ENCODE data around the gene SESTD1.

Gene SESTD1

GRCh38 chr2:179238027-179238426 lies 26.6 kb downstream of the SESTD1 start:
- no peak overlapping the region for H3K27ac ChIP-seq (replicated peaks)
- no peak for TF ChIP-seq SPI1 (IDR thresholded peaks at IDR 0.05; ENCODE audit: borderline replicate concordance, low read depth)
- TF ChIP-seq POLR2AphosphoS5 (IDR thresholded peaks at IDR 0.05; ENCODE audit: low read depth), result no peak
- TF ChIP-seq, protein P1, sequence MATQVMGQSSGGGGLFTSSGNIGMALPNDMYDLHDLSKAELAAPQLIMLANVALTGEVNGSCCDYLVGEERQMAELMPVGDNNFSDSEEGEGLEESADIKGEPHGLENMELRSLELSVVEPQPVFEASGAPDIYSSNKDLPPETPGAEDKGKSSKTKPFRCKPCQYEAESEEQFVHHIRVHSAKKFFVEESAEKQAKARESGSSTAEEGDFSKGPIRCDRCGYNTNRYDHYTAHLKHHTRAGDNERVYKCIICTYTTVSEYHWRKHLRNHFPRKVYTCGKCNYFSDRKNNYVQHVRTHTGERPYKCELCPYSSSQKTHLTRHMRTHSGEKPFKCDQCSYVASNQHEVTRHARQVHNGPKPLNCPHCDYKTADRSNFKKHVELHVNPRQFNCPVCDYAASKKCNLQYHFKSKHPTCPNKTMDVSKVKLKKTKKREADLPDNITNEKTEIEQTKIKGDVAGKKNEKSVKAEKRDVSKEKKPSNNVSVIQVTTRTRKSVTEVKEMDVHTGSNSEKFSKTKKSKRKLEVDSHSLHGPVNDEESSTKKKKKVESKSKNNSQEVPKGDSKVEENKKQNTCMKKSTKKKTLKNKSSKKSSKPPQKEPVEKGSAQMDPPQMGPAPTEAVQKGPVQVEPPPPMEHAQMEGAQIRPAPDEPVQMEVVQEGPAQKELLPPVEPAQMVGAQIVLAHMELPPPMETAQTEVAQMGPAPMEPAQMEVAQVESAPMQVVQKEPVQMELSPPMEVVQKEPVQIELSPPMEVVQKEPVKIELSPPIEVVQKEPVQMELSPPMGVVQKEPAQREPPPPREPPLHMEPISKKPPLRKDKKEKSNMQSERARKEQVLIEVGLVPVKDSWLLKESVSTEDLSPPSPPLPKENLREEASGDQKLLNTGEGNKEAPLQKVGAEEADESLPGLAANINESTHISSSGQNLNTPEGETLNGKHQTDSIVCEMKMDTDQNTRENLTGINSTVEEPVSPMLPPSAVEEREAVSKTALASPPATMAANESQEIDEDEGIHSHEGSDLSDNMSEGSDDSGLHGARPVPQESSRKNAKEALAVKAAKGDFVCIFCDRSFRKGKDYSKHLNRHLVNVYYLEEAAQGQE (IDR thresholded peaks at IDR 0.05; ENCODE audit: insufficient replicate concordance, low read depth), result no peak
- TF ChIP-seq, protein P2, sequence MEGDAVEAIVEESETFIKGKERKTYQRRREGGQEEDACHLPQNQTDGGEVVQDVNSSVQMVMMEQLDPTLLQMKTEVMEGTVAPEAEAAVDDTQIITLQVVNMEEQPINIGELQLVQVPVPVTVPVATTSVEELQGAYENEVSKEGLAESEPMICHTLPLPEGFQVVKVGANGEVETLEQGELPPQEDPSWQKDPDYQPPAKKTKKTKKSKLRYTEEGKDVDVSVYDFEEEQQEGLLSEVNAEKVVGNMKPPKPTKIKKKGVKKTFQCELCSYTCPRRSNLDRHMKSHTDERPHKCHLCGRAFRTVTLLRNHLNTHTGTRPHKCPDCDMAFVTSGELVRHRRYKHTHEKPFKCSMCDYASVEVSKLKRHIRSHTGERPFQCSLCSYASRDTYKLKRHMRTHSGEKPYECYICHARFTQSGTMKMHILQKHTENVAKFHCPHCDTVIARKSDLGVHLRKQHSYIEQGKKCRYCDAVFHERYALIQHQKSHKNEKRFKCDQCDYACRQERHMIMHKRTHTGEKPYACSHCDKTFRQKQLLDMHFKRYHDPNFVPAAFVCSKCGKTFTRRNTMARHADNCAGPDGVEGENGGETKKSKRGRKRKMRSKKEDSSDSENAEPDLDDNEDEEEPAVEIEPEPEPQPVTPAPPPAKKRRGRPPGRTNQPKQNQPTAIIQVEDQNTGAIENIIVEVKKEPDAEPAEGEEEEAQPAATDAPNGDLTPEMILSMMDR (IDR thresholded peaks at IDR 0.05; ENCODE audit: insufficient read depth, low read length), result no peak
- no peak for TF ChIP-seq GABPA (IDR thresholded peaks at IDR 0.05; ENCODE audit: low read depth)
- H3K27me3 ChIP-seq (ENCODE audit: insufficient read depth, poor library complexity, severe bottlenecking), result no peaks in the 10 kb centered on the region

DNA sequence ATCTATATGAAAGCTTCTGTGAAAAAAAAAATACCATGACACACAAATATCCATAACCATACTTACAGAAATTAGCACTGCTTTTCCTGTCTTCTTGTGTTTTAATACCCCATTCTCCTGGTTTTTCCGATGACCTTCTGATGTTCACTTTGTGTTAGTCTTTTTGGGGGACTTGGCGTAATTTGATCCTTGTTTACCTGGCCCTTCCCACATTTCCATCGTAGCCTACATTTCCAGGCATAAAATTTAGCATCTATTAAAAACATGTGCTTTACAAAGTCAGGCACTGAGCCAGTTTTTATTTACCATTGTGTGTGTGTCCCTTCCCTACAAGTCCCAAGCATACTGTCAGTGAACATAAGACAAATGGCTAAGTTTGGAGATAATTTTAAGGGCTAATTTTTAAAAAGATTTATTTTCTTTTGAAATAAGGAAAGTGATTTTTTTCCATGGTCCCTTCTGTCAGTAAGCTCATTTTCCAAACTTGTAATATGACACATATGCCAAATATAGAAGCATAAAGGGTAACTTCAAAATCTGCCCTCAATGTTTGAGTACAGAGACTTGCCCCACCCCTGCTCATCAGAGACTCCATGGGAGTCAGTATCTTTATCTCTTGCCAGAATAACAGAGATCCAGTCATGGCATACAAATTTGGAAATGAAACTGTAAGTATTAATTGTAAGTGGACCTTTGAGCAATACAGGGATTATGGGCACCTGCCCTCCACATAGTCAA lies 27.3 kb downstream of the SESTD1 start:
- no peak overlapping the region for H3K27ac ChIP-seq (replicated peaks)
- no peak for DNase-seq (ENCODE audit: low read depth in 1 of 2, low spot score in 1 of 2)
- H3K27me3 ChIP-seq (ENCODE audit: insufficient read depth, poor library complexity, severe bottlenecking), result no peaks in the 10 kb centered on the region
- H3K4me3 ChIP-seq (replicated peaks; ENCODE audit: insufficient read depth, low read length), result no peak overlapping the region
- TF ChIP-seq, protein P1 (IDR thresholded peaks at IDR 0.05; ENCODE audit: insufficient replicate concordance, low read depth), result no peak
- TF ChIP-seq GABPA (IDR thresholded peaks at IDR 0.05; ENCODE audit: low read depth) (no peak), SPI1 (IDR thresholded peaks at IDR 0.05; ENCODE audit: borderline replicate concordance, low read depth) (no peak), POLR2AphosphoS5 (IDR thresholded peaks at IDR 0.05; ENCODE audit: low read depth) (no peak)
- TF ChIP-seq, protein P2 (IDR thresholded peaks at IDR 0.05; ENCODE audit: insufficient read depth, low read length), result no peak

More at GRCh38 chr2:179238027-179238426, 26.6 kb downstream of the SESTD1 start:
- DNase-seq (ENCODE audit: low read depth in 1 of 2, low spot score in 1 of 2), result no peak
- H3K4me3 ChIP-seq (replicated peaks; ENCODE audit: insufficient read depth, low read length), result no peak overlapping the region

- TF ChIP-seq POLR2AphosphoS5 (IDR thresholded peaks at IDR 0.05; ENCODE audit: low read depth) (no peak), SPI1 (IDR thresholded peaks at IDR 0.05; ENCODE audit: borderline replicate concordance, low read depth) (no peak), GABPA (IDR thresholded peaks at IDR 0.05; ENCODE audit: low read depth) (no peak)
- TF ChIP-seq, protein P2 (IDR thresholded peaks at IDR 0.05; ENCODE audit: insufficient read depth, low read length), result no peak
- TF ChIP-seq, protein P1 (IDR thresholded peaks at IDR 0.05; ENCODE audit: insufficient replicate concordance, low read depth), result no peak
- peak in 1 of 2 experiments; percentile 19 for DNase-seq (ENCODE audit: low read depth in 1 of 2, low spot score in 1 of 2)
- Histone ChIP-seq H3K27me3 (ENCODE audit: insufficient read depth, poor library complexity, severe bottlenecking) (no peaks in the 10 kb centered on the region), H3K4me3 (replicated peaks; ENCODE audit: insufficient read depth, low read length) (peak overlapping the region; percentile 24), H3K27ac (replicated peaks) (peak overlapping the region; percentile 66)
These were observed 29.0 kb downstream of the SESTD1 start for GRCh38 chr2:179235463-179236108.

All from HL-60 (cell line).